ENCODE measurements around the gene VTI1A.
"Not testable (repeated sequence)": the region's sequence is repeated elsewhere in the genome, so short reads cannot be mapped to it uniquely, and the experiment has no call there.

The VTI1A gene

GRCh38 chr10:112588225-112588990, 141.4 kb downstream of the VTI1A start:
- DNase-seq (ENCODE audit: low read depth) = no peak

DNA sequence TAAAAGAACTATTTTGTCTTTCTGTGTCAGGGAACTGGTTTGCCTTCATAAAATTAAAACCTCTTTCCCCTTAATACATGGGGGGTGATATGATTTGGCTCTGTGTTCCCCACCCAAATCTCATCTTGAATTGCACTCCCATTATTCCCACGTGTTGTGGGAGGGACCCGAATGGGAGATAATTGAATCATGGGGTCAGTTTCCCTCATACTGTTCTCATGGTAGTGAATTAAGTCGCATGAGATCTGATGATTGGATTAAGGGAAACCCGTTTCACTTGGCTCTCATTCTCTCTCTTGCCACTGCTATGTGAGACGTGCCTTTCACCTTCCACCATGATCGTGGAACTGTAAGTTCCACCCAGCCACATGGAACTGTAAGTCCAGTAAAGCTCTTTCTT, 142.1 kb downstream of the VTI1A start:
- no peak for DNase-seq (ENCODE audit: low read depth)

- DNase-seq (ENCODE audit: low read depth) = not testable (repeated sequence)
Observed at GRCh38 chr10:112590786-112591185, 143.8 kb downstream of the VTI1A start.

DNA sequence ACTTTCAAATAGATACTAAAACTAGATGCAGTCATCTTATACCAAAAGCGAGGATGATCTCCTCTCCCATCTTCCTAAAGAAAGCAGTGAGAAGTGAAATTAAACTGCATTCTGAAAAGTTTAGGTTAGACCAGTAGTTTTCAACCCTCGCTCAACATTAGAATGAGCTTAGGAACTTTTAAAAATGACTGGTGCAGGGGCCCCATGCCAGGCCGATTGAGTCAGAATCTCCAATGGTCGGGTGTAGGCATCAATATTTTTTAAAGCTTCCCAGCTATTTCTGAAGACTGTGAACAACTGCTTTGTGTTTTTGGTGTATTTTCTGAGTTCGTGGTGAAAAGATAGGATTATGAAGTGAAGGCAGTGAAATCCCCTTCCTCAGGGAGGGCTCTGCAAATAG, 146.0 kb downstream of the VTI1A start:
- DNase-seq (ENCODE audit: low read depth) = no peak

DNA sequence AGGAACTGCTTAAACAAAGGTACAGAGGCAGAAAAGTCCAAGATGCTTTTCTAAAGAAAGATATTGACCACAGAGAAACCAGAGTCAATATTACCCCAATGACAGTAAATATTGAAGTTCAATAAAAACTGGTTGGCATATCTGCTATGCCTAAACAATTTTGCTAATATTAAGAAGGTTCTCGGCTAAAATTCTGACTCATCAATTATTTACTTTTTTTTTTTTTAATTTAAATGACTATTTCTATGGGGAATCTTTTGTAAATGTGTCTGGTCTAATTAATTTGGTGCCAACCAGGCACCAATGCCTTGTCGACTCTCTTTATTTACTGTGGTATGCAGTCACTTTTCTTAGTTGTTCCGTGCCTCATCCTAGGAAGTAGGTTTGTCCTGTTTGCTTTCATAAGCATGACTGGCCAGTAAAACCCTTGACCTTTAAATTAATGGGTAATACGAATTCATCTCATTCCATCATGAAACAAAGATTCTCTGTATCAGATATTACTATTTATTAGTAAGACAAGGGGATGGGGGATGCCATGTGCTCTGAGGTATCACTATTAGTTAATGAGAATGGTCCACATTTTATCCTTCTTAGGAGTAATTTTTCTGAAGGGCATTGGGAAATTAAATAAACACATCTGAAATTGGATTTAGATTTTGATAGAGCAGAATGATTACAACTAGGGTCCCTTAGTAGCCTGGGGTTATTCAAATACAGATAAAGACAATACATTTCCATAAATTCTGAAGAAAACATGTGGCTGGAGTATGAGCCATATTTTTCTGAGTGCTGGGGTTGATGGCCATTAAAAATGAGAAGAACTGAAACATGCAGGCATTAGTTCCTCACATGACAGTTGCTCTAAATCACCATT, 154.4 kb downstream of the VTI1A start:
- DNase-seq (ENCODE audit: low read depth) = no peak

GRCh38 chr10:112603062-112603461, 156.0 kb downstream of the VTI1A start:
- no peak for DNase-seq (ENCODE audit: low read depth)

DNA sequence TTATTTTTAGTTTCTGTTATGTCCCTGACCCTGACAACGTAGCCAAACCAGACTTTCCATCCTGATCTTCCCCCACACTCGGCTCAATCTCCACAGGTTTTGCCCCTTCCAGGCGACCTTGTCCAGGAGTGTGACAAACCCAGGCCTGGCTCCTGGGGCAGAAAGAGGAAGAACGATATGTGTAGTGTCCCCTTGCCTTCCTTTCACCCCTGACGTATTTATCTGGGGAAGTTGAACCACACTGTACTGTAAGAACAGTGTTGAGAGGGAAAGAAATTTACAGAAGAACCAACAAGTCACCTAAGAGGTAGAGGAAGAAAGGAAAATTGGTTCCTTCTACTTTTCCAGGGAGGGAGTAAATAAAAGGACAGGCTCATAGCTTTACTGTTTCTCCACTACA, 158.0 kb downstream of the VTI1A start:
- DNase-seq (ENCODE audit: low read depth) = no peak

DNA sequence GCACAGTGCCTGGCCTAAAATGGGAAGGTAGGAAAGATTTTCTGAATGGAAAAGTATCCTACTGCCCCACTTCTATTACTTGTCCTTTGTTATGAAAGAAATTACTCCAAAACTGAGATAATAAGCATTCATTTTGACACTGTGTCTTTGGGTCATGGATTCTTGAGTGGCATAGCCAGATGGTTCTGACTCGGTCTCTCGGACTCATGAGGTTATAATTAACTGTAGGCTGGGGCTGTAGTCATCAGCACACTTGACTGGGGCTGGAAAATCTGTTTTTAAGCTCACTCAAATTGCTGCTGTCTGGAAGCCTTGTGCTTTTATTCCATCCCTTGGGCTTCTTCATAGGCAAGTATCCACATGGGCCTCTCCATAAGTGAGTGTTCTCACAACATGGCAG, 160.5 kb downstream of the VTI1A start:
- no peak for DNase-seq (ENCODE audit: low read depth)

DNA sequence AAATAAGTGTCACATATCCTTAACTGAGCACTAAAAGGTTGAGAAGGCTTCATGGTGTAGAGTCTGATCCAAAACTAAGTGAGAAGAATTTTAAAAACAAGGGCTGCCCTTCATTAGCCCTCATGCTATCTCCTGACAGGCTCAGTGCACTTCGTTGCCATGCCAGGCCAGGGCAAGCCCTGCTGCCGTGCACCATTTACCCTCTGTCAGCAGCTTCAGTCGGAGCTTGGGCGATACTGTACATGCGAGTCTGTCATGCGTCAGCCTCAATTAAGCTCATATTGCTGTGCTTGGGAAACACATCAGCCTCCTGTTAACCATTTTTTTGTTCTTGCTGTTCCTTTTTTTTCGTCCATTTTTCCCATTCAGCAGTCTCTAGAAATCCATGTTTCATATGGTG, 166.6 kb downstream of the VTI1A start:
- no peak for DNase-seq (ENCODE audit: low read depth)

DNA sequence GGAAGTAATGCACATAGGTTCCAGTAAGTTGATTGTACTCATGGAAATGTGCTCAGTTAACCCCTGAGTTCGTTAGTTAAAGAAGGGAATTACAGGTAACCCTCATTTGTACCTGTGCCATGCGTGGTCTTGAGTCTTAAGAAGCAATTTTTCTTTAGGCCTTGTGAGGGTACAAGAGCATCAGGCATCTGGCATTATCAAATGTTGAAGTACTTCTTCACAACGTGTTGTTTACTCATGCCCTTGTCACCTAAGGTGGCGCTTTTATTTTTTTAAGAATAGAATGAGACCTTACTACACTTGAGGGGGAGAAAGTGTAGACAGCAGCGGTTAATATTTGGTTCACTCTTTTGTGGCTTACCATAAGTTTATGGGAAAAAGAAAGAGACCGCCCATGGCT, 167.1 kb downstream of the VTI1A start:
- DNase-seq (ENCODE audit: low read depth) = no peak

DNA sequence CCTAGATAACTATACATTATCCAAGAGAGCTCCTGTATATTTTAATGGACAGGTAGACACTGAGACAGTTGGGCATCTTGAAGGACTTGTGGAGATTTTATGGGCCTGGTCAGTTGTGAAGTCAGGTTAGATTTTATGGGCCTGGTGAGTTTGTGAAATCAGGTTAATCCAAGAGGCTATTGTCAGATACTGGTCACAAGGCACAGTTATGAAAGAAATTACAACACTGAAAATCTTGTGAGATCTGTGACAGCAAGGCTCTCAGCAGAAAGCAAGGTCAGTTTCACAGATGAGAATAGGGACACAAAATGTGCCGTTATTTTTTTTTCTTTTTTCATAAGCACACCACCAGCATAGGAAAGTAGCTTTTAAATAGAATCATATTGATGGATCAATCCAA, 167.6 kb downstream of the VTI1A start:
- DNase-seq (ENCODE audit: low read depth) = no peak

DNA sequence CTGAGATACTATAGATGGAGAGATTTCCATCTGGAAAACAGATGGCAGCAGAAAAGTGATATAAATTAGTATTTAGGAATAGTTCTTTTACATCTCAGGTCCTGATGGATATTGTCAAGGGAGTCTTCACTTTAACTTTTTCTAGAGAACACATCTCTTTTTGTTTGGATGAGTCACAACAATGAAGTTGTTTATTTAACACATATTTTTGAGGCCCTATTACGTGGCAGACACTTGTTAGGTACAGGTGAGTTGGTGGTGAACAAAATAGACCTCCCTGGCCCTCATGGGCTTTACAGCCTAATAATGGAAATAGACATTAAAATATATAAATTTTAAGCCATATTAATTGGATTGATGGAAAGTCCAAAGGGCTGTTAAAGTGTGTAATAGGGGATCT, 168.3 kb downstream of the VTI1A start:
- no peak for DNase-seq (ENCODE audit: low read depth)

DNA sequence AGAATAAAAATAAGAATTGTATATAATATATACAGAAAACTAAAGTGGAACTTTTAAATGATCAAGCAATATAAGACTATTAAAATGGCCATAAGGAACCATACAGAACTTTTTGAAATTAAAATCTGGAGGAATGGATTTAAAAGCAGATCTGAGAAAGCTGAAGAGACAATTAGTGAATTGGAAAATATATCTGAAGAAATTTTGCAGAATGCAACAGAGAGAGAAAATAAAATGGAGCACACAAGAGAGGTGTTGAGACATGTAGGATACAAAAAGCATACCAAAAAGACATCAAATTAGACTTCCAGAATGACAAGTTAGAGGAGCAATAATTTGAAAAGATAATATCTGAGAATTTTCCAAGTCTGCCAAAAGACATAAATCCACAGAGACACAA, 169.6 kb downstream of the VTI1A start:
- DNase-seq (ENCODE audit: low read depth) = no peak

- DNase-seq (ENCODE audit: low read depth) = no peak
Observed at GRCh38 chr10:112618814-112619213, 171.8 kb downstream of the VTI1A start.

DNA sequence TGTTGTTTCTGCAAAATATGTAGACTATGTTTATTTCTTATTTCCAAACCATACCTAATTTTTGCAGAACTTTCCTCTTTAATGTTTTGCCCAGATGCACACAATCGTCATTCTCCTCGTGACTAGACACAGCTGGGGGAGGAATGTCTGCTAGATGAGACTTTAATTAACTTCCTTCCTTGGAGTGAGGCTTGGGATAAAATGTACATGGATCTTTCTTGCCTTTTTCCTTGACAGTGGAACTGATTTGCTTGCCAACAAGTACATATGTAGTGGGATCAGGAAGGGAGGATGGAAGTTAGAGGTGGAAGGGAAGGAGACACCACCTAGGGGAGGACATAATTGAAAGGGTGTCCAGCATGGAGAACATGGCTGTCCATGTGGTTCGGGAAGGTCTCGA, 172.5 kb downstream of the VTI1A start:
- no peak for DNase-seq (ENCODE audit: low read depth)

GRCh38 chr10:112622786-112623185, 175.8 kb downstream of the VTI1A start:
- no peak for DNase-seq (ENCODE audit: low read depth)

DNA sequence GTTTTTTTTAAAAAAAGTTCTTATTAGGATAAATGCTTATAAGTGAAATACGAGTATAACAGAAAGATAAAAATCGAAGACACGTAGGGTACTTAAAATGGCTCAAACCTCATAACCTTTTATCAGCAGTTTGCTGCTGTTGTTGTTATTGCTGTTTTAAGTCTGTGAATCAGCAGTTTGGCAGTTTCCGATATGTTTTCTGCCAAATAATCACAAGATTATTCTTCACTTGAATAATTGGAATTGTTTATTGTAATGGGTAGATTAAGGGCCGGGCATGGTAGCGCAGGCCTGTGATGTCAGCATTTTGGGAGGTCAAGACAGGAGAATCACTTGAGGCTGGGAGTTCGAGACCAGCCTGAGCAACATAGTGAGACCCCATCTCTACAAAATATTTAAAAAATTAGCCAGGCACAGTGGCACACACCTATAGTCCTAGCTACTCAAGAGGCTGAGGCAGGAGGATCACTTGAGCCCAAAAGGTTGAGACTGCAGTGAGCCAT, 177.6 kb downstream of the VTI1A start:
- no peak for DNase-seq (ENCODE audit: low read depth)

GRCh38 chr10:112628951-112629609, 182.1 kb downstream of the VTI1A start:
- no peak for DNase-seq (ENCODE audit: low read depth)

DNA sequence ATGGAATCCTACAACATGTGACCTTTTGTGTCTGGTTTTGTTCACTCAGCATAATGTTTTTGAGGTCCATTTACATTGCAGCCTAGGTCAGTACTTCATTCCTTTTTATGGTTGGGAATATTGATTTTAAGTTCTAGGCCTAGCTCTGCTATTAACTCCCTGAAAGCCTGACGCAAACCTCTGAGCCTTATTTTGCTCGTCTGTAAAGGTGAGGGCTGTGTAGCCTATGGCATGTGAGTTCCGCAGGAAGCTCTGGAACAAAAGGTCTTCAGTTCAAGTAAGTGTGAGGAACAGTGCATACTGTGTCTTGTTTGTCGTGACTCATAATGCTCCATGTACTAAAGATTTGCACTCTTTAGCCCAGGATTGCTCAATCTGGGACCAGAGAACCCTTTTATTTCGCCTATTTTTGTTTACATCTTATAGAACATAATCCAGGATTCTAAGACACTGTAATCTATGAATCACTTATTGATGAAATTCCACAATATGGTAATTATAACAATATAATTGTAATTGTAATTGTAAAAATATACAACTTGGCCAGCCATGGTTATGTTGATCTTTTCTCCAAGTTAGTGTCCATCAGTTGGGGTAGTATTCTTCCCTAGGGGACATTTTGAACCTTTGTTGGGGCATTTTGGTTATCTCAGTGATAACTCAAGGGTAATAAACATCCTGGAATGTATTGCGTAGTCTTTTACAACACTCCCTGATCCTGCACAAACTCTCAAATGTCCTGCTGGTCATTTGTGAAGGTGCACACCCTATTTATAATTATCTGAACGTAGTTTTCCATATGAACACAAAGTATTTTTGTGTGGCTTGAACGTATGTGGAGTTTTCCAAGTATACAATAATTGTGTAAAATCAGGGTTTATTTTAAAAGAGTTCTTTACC, 184.7 kb downstream of the VTI1A start:
- DNase-seq (ENCODE audit: low read depth) = no peak

DNA sequence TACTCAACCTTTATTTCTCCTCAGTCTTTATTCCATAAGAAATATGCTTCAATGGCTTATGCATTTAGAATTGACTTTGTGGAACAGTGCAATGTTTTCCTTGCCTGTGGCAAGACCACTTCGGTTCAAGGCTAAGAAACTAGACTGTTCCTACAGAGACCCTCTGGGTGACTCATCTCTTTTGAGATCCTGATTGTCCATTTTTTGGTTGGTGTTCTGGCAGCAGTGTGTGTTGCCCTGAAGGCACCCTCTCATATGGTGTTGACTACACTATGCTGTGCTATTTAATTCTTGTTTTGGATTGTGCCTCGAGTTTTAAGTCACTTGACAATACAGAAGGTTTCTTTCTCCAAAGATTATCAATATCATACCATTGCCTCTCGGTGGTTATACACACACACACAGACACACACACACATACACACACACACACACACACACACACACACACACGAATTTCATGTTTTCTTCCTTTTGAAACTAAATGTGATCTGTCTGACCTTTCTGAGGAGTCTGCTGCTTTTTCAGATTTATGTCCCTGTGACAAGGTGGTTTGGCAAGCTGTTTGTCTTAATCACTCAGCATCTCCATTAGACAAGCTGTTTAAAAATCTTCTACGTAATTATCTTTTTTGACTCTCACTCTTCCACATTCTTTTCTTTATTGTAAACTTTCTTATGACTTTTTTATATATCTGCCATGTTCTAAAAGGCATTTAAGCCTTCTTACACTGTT, 187.2 kb downstream of the VTI1A start:
- no peak for DNase-seq (ENCODE audit: low read depth)

DNA sequence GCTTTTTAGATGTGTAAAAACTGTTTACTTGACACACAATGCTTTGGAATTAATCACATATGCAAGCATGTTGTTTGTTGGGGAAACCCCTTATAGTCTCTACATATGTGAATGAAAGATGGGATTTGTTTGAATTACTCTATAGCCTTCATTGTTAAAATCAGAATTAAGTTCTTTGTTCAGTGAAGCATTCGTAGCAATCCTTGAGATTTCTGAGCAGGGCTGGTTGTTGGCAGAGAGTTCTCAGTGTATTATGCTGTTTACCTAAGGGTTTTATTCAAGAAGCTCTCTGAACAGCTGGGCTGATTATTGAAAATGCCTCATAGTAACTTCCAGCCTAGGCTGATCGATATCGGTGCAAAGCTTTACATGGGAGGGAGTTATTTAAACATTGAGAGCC, 190.9 kb downstream of the VTI1A start:
- DNase-seq (ENCODE audit: low read depth) = no peak

Data from activated T-helper 9 cell treated with anti-CD3 and anti-CD28 coated beads, Interleukin-2, amount 50 U/mL, for 16 hours (primary cell).